GM23248 (cell line): Measurements from ENCODE around the gene DNAH8. TPM values are rescaled to one million over a fixed set of nuclear protein-coding genes. Genes with fewer than 3 reads are reported as not detected.

Source experiments
- DNase-seq: peaks from one replicate; pipeline ENCODE4 v3.0.0-alpha.2; 2015
- H2AFZ ChIP-seq: fragments of 200-600 bp; sonication (generic); 2 replicates; pipeline ENCODE4 v1.6.1; 2016; ENCODE audit warnings: antibody characterized with exemption
- H3F3A ChIP-seq: fragments of 200-600 bp; sonication (generic); 2 replicates; pipeline ENCODE4 v1.6.1; 2016; ENCODE audit warnings: mild to moderate bottlenecking, antibody characterized with exemption, mixed run types; ENCODE audit not compliant: insufficient read depth
- H3K27ac ChIP-seq: fragments of 200-600 bp; sonication (generic); 2 replicates; pipeline ENCODE4 v1.5.1; 2016; ENCODE audit warnings: mild to moderate bottlenecking
- H3K27me3 ChIP-seq: fragments of 200-600 bp; sonication (generic); replicated peaks from 2 replicates; pipeline ENCODE4 v1.6.1; 2016; ENCODE audit warnings: mild to moderate bottlenecking; ENCODE audit not compliant: insufficient read depth
- H3K36me3 ChIP-seq: fragments of 200-600 bp; sonication (generic); 2 replicates; pipeline ENCODE4 v1.6.1; 2016; ENCODE audit warnings: low read depth, mild to moderate bottlenecking
- H3K4me1 ChIP-seq: fragments of 200-600 bp; sonication (generic); 2 replicates; pipeline ENCODE4 v1.6.1; 2016; ENCODE audit warnings: mild to moderate bottlenecking; ENCODE audit not compliant: insufficient read depth
- H3K4me2 ChIP-seq: fragments of 200-600 bp; sonication (generic); one replicate; pipeline ENCODE4 v1.6.1; 2016; ENCODE audit warnings: mild to moderate bottlenecking; ENCODE audit not compliant: unreplicated experiment
- H3K4me3 ChIP-seq: fragments of 200-600 bp; sonication (generic); 2 replicates; pipeline ENCODE4 v1.5.1; 2016; ENCODE audit warnings: mild to moderate bottlenecking
- H3K79me2 ChIP-seq: fragments of 200-600 bp; sonication (generic); 2 replicates; pipeline ENCODE4 v1.6.1; 2016; ENCODE audit warnings: mild to moderate bottlenecking; ENCODE audit not compliant: insufficient read depth
- H3K9ac ChIP-seq: fragments of 200-600 bp; sonication (generic); 2 replicates; pipeline ENCODE4 v1.6.1; 2016; ENCODE audit warnings: mild to moderate bottlenecking
- H3K9me2 ChIP-seq: fragments of 200-600 bp; sonication (generic); 2 replicates; pipeline ENCODE4 v1.6.1; 2016; ENCODE audit warnings: mixed run types, mild to moderate bottlenecking, moderate library complexity; ENCODE audit not compliant: insufficient read depth
- H3K9me3 ChIP-seq: fragments of 200-600 bp; sonication (generic); one replicate; pipeline ENCODE4 v1.6.1; 2017; ENCODE audit warnings: low read depth
- H4K20me1 ChIP-seq: fragments of 200-600 bp; sonication (generic); 2 replicates; pipeline ENCODE4 v1.6.0; 2016; ENCODE audit not compliant: insufficient read depth
- EZH2 ChIP-seq: fragments of 200-600 bp; sonication (generic); IDR thresholded peaks from 2 replicates; pipeline ENCODE4 v1.6.1; 2018; ENCODE audit warnings: antibody characterized with exemption, mild to moderate bottlenecking; ENCODE audit not compliant: insufficient read depth, poor library complexity, severe bottlenecking
- EZH2phosphoT487 ChIP-seq: fragments of 200-600 bp; sonication (generic); IDR thresholded peaks from 2 replicates; pipeline ENCODE4 v1.6.1; 2018; ENCODE audit warnings: antibody characterized with exemption, moderate library complexity, mild to moderate bottlenecking, low read depth; ENCODE audit not compliant: insufficient read depth
- WGBS, 2 experiments: methylation state at CpG; one replicate each; pipeline ENCODE4 v1.1.6; 2015 to 2017; ENCODE audit warnings: low lambda C conversion rate in 2 of 2, low coverage in 1 of 2; ENCODE audit errors: missing lambda C conversion rate in 2 of 2; 5-methylcytosine and 5-hydroxymethylcytosine counted together
- in situ Hi-C: fragments of 300-500 bp; cut with MboI; formaldehyde crosslinking; loops from 2 replicates; pipeline ENCODE4 v1.15.0; 2020
- polyA plus RNA-seq: library from polyadenylated mRNA; unstranded; fragments of >200 nt; fragmentation: Nextera tagmentation; extraction: Ambion mirVana; gene quantifications from 2 replicates; pipeline ENCODE4 v1.2.1, GENCODE V29; 2016
- total RNA-seq: library from RNA; depleted of rRNA; stranded (reverse); fragments of >200 nt; shearing (Covaris generic); gene quantifications from 2 replicates; pipeline ENCODE4 v1.2.3, GENCODE V29; 2014

DNAH8 gene
- total and polyA plus RNA-seq, 2 experiments from 2014 or later, result not detected

DNA sequence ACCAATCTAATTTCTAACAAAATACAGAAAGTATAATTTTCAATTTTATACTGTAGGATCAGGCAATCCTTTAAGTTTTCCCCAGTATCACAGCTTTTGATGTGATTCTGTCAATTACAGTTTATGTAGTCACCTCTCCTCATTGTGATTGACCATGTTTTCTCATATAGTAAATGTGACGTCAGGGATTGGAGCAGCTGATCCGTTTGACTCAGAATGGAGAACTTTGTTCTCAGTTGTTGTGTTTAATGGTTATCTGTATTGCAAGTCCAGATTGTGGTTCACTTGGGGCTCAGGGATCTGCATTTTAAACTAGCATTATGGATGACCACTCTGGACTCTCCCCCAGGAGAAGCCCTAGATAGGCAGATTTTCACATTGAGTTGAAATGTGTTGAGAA is 90.6 kb downstream of the DNAH8 start:
- 28 to 30% methylated on average over 2 of the region's 2 CpGs for WGBS, 2 experiments
- in situ Hi-C loops, result no loop called here
- Histone ChIP-seq H3K4me3 (no peak overlapping the region), H3K4me2 (no peak overlapping the region), H3K27ac (no peak overlapping the region), H3K4me1 (no peaks in the 10 kb centered on the region), H3K9me2 (no peaks in the 10 kb centered on the region), H3K9me3 (no peaks in the 10 kb centered on the region), H3K36me3 (no peaks in the 10 kb centered on the region), H3F3A (no peaks in the 10 kb centered on the region), H3K79me2 (no peaks in the 10 kb centered on the region), H2AFZ (no peak overlapping the region), H3K27me3 (no peaks in the 10 kb centered on the region), H3K9ac (no peak overlapping the region), H4K20me1 (no peaks in the 10 kb centered on the region)
- TF ChIP-seq EZH2phosphoT487, result no peak
- TF ChIP-seq EZH2, result no peak
- no peak for DNase-seq

DNA sequence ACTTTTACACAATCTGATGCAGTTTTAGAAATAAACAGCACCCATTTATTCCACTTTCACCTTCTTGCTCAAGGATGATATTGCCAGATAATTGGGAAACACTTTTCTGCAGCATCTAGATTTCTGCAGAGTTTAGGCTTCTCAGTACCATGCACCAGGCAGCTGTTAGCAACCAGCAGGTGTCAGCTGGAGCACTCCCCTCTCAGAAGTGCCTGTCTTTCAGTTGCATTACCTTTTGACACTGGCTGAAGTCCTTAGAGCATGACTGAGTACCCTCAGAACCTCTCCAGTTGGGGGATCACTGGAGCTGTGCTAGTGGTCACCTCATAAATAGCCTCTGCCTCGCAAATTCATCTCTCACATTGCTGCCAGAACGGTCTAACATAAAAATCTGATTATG is 91.2 kb downstream of the DNAH8 start:
- in situ Hi-C loops, result no loop called here

GRCh38 chr6:38806833-38807232 is 91.7 kb downstream of the DNAH8 start:
- Histone ChIP-seq H3K27ac (no peak overlapping the region), H3K4me1 (no peaks in the 10 kb centered on the region), H3K4me3 (no peak overlapping the region), H3K27me3 (no peaks in the 10 kb centered on the region), H3K9me2 (no peaks in the 10 kb centered on the region), H3K4me2 (no peak overlapping the region), H3K9me3 (no peaks in the 10 kb centered on the region), H4K20me1 (no peaks in the 10 kb centered on the region), H2AFZ (no peak overlapping the region), H3K79me2 (no peaks in the 10 kb centered on the region), H3K9ac (no peak overlapping the region), H3K36me3 (no peaks in the 10 kb centered on the region), H3F3A (no peaks in the 10 kb centered on the region)
- in situ Hi-C loops, result no loop called here
- TF ChIP-seq EZH2, result no peak
- TF ChIP-seq EZH2phosphoT487, result no peak
- 64 to 65% methylated on average over 3 of the region's 3 CpGs for WGBS, 2 experiments
- DNase-seq, result no peak

More for the DNA sequence above, 91.2 kb downstream of the DNAH8 start:
- Histone ChIP-seq H3K27ac (no peak overlapping the region), H3K9ac (no peak overlapping the region), H3K4me1 (no peaks in the 10 kb centered on the region), H3K79me2 (no peaks in the 10 kb centered on the region), H3K4me2 (no peak overlapping the region), H3K9me3 (no peaks in the 10 kb centered on the region), H3K36me3 (no peaks in the 10 kb centered on the region), H3K9me2 (no peaks in the 10 kb centered on the region), H3K27me3 (no peaks in the 10 kb centered on the region), H3K4me3 (no peak overlapping the region), H4K20me1 (no peaks in the 10 kb centered on the region), H2AFZ (no peak overlapping the region), H3F3A (no peaks in the 10 kb centered on the region)
- WGBS, 2 experiments, result 41 to 47% methylated on average over 2 of the region's 2 CpGs
- TF ChIP-seq EZH2phosphoT487 (no peak), EZH2 (no peak)
- DNase-seq, result no peak

DNA sequence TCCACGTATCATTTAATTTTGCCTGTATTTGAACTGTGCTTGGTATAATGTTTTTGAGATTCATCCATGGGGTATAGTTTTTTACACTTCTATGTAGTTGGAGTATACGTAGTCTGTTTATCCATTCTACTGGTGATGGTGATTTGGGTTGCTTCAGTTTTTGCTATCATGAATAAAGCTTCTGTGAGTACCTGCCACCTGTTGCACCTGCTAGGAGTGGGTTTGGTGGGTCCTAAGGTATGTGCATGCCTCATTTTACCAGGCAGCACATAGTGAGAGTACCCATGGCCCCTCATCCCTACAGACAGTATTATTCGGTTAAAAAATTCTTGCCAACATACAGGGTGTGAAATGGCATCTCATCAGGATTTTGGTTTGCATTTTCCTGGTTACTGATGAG is 92.9 kb downstream of the DNAH8 start:
- H3K79me2 ChIP-seq, result no peaks in the 10 kb centered on the region
- no peak overlapping the region for H3K4me3 ChIP-seq
- no peaks in the 10 kb centered on the region for H3K4me1 ChIP-seq
- H3K27me3 ChIP-seq, result no peaks in the 10 kb centered on the region; the same call in 1 of the 2 replicates
- H3K9me3 ChIP-seq, result no peaks in the 10 kb centered on the region
- no peak overlapping the region for H2AFZ ChIP-seq
- DNase-seq, result no peak
- H3K36me3 ChIP-seq, result no peaks in the 10 kb centered on the region
- no peak overlapping the region for H3K4me2 ChIP-seq
- H3K27ac ChIP-seq, result no peak overlapping the region
- TF ChIP-seq EZH2phosphoT487, result no peak
- TF ChIP-seq EZH2, result no peak
- H3F3A ChIP-seq, result no peaks in the 10 kb centered on the region
- no peaks in the 10 kb centered on the region for H3K9me2 ChIP-seq
- in situ Hi-C loops, result no loop called here
- H3K9ac ChIP-seq, result no peak overlapping the region
- WGBS, 2 experiments, result 41 to 47% methylated on average over 3 of the region's 3 CpGs
- no peaks in the 10 kb centered on the region for H4K20me1 ChIP-seq
